GM12865 (cell line): ENCODE results near the gene ZEB1.
"Not testable (repeated sequence)": the region's sequence is repeated elsewhere in the genome, so short reads cannot be mapped to it uniquely, and the experiment has no call there.

Source experiments
- DNase-seq: peaks from one replicate; pipeline ENCODE4 v3.0.0; 2010; ENCODE audit warnings: low read depth
- H3K4me3 ChIP-seq: 2 replicates; pipeline ENCODE4 v1.5.1; 2011; ENCODE audit warnings: mild to moderate bottlenecking, low read depth, low read length, control low read depth
- CTCF ChIP-seq: IDR thresholded peaks from 2 replicates; pipeline ENCODE4 v1.5.1; 2011; ENCODE audit warnings: low read length, control low read depth, low read depth, inconsistent platforms; ENCODE audit not compliant: insufficient read depth; ENCODE audit errors: missing control alignments

The ZEB1 gene

GRCh38 chr10:31526178-31526577, 207.2 kb downstream of the ZEB1 start:
- DNase-seq, result no peak
- no peak overlapping the region for H3K4me3 ChIP-seq
- TF ChIP-seq CTCF, result no peak

- H3K4me3 ChIP-seq, result no peak overlapping the region
- TF ChIP-seq CTCF, result no peak
- DNase-seq, result no peak
Measured at GRCh38 chr10:31526681-31527080, 207.7 kb downstream of the ZEB1 start.

- H3K4me3 ChIP-seq, result no peak overlapping the region
- no peak for TF ChIP-seq CTCF
- no peak for DNase-seq
Measured at GRCh38 chr10:31528831-31529230, 209.8 kb downstream of the ZEB1 start.

GRCh38 chr10:31536302-31536701, 217.3 kb downstream of the ZEB1 start:
- H3K4me3 ChIP-seq, result no peak overlapping the region
- TF ChIP-seq CTCF, result no peak
- no peak for DNase-seq

- H3K4me3 ChIP-seq, result no peak overlapping the region
- no peak for DNase-seq
- no peak for TF ChIP-seq CTCF
Measured at GRCh38 chr10:31549896-31550295, 230.9 kb downstream of the ZEB1 start.

GRCh38 chr10:31554556-31554955, 235.5 kb downstream of the ZEB1 start:
- DNase-seq, result no peak
- no peak overlapping the region for H3K4me3 ChIP-seq
- TF ChIP-seq CTCF, result no peak

- no peak overlapping the region for H3K4me3 ChIP-seq
- DNase-seq, result no peak
- no peak for TF ChIP-seq CTCF
Measured at GRCh38 chr10:31557854-31558253, 238.8 kb downstream of the ZEB1 start.

- not testable (repeated sequence) for H3K4me3 ChIP-seq, DNase-seq
Measured at GRCh38 chr10:31568252-31568861, 249.3 kb downstream of the ZEB1 start.
